WTC11 (cell line): ENCODE results near the gene SLC25A17.

ENCODE experiments used
- CREB1 ChIP-seq: sonication (generic); formaldehyde crosslinking; IDR thresholded peaks from 2 replicates; pipeline ENCODE4 v1.8.0; 2023; ENCODE audit warnings: mild to moderate bottlenecking, missing genetic modification reagents
- CTCF ChIP-seq: fragments of 200-600 bp; IDR thresholded peaks from 2 replicates; pipeline ENCODE4 v1.8.0; 2022; ENCODE audit warnings: antibody characterized with exemption
- MAX ChIP-seq: sonication (generic); formaldehyde crosslinking; IDR thresholded peaks from 2 replicates; pipeline ENCODE4 v1.8.0; 2022; ENCODE audit warnings: mild to moderate bottlenecking, missing genetic modification reagents
- TEAD4 ChIP-seq: sonication (generic); formaldehyde crosslinking; IDR thresholded peaks from 2 replicates; pipeline ENCODE4 v1.8.0; 2022; ENCODE audit warnings: mild to moderate bottlenecking, missing genetic modification reagents
- USF1 ChIP-seq: sonication (generic); formaldehyde crosslinking; IDR thresholded peaks from 2 replicates; pipeline ENCODE4 v1.8.0; 2022; ENCODE audit warnings: mild to moderate bottlenecking, missing genetic modification reagents

DNA sequence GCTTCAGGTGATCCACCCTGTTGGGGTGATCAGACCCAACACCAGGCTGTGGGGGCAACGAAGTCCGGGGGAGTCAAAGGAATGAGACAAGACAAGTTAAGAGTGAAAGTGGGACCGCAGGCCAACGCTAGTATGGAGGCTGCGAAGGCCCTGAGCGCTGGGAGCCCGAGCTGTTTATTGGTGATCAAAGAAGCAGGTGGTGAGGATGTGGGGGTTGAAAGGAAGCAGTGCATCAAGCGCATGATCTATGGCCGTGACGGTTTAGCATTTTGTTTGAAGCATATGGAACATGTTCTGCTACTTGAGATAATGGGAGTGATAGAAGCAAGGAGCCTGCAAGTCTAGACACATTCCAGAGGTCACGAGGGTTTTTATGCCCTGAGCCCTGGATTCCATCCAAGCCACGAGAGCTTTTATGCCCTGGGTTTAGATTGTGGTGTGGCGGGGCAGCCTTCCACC lies 90.4 kb downstream of the SLC25A17 start:
- TF ChIP-seq USF1 (CRISPR knock-in tag) (no peak), CTCF (no peak), CREB1 (CRISPR knock-in tag) (no peak), TEAD4 (no peak), MAX (CRISPR knock-in tag) (no peak)
